Brain microvascular endothelial cell (primary cell): ENCODE data around the gene CBL.

Experiments used
- DNase-seq: peaks from one replicate; pipeline ENCODE4 v3.0.0-alpha.2; 2020
- H3K27ac ChIP-seq: fragments of 250-450 bp; sonication (Bioruptor Pico); 2 replicates; pipeline ENCODE4 v1.5.1; 2020; ENCODE audit warnings: mild to moderate bottlenecking, moderate library complexity
- H3K27me3 ChIP-seq: fragments of 250-450 bp; sonication (Bioruptor Pico); replicated peaks from 2 replicates; pipeline ENCODE4 v1.5.1; 2020; ENCODE audit warnings: mild to moderate bottlenecking
- H3K36me3 ChIP-seq: fragments of 250-450 bp; sonication (Bioruptor Pico); replicated peaks from 2 replicates; pipeline ENCODE4 v1.5.1; 2020; ENCODE audit warnings: mild to moderate bottlenecking
- H3K4me3 ChIP-seq: 2 replicates; pipeline ENCODE4 v1.5.1; 2011; ENCODE audit warnings: low read depth, mild to moderate bottlenecking, control low read depth, low read length, moderate library complexity
- CTCF ChIP-seq: IDR thresholded peaks from 2 replicates; pipeline ENCODE4 v1.5.1; 2011; ENCODE audit warnings: low read depth, mild to moderate bottlenecking, moderate library complexity, low read length, control low read depth, inconsistent platforms; ENCODE audit errors: missing control alignments
- in situ Hi-C: cut with HindIII; loops from 2 replicates; pipeline ENCODE4 v1.10.0; 2017; ENCODE audit warnings: low sequenced_read_pairs, low pct_ligation_motif_present

The CBL gene

GRCh38 chr11:119248750-119249670 is 42.9 kb downstream of the CBL start:
- Histone ChIP-seq H3K27ac (no peak overlapping the region), H3K4me3 (no peak overlapping the region), H3K27me3 (no peaks in the 10 kb centered on the region), H3K36me3 (no peaks in the 10 kb centered on the region)
- TF ChIP-seq CTCF, result no peak
- in situ Hi-C loops, result no loop called here
- DNase-seq, result no peak

DNA sequence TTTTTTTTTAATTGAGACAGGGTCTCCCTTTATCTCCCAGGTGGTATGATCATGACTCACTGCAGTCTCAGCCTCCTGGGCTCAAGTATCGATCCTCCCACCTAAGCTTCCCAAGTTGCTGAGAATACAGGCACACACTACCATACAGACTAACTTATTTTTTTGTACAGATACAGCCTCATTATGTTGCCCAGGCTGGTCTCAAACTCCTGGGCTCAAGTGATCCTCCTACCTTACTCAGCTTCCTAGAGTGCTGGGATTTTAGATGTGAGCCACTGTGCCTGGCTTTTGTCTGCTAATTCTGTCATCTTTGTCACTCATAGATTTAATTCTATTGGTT is 43.5 kb downstream of the CBL start:
- TF ChIP-seq CTCF, result no peak
- no peak for DNase-seq
- Histone ChIP-seq H3K4me3 (no peak overlapping the region), H3K27ac (no peak overlapping the region), H3K27me3 (no peaks in the 10 kb centered on the region), H3K36me3 (no peaks in the 10 kb centered on the region)
- in situ Hi-C loops, result no loop called here

- DNase-seq, result no peak
- Histone ChIP-seq H3K36me3 (no peaks in the 10 kb centered on the region), H3K27ac (no peak overlapping the region), H3K4me3 (no peak overlapping the region), H3K27me3 (no peaks in the 10 kb centered on the region)
- in situ Hi-C loops, result no loop called here
- no peak for TF ChIP-seq CTCF
Observed at GRCh38 chr11:119251114-119251513, 45.0 kb downstream of the CBL start.

- DNase-seq, result no peak
- TF ChIP-seq CTCF, result no peak
- H3K4me3 ChIP-seq, result no peak overlapping the region
- H3K27ac ChIP-seq, result no peak overlapping the region
- no peaks in the 10 kb centered on the region for H3K27me3 ChIP-seq
- in situ Hi-C loops, result no loop called here
- no peaks in the 10 kb centered on the region for H3K36me3 ChIP-seq
Observed at GRCh38 chr11:119254239-119254638, 48.1 kb downstream of the CBL start.

GRCh38 chr11:119258180-119258579 is 52.0 kb downstream of the CBL start:
- no peak for DNase-seq
- in situ Hi-C loops, result no loop called here
- Histone ChIP-seq H3K27ac (no peak overlapping the region), H3K27me3 (no peaks in the 10 kb centered on the region), H3K4me3 (no peak overlapping the region), H3K36me3 (no peaks in the 10 kb centered on the region)
- no peak for TF ChIP-seq CTCF

GRCh38 chr11:119258983-119259382 is 52.8 kb downstream of the CBL start:
- no peak for TF ChIP-seq CTCF
- in situ Hi-C loops, result no loop called here

More at GRCh38 chr11:119258983-119259382, 52.8 kb downstream of the CBL start:
- no peak overlapping the region for H3K4me3 ChIP-seq
- DNase-seq, result no peak
- H3K36me3 ChIP-seq, result no peaks in the 10 kb centered on the region
- H3K27ac ChIP-seq, result no peak overlapping the region
- no peaks in the 10 kb centered on the region for H3K27me3 ChIP-seq
